Keratinocyte (primary cell): Measurements from ENCODE around the gene STAG1. TPM values are rescaled to one million over a fixed set of nuclear protein-coding genes. Genes with fewer than 3 reads are reported as not detected.

Source experiments
- DNase-seq: peaks from one replicate; pipeline ENCODE4 v3.0.0-alpha.2; 2011; ENCODE audit warnings: low read depth, missing footprints, low spot score
- FAIRE-seq: peaks from 2 replicates; lab custom pipeline; 2011; peaks lifted over from hg19 to GRCh38; lab: Jason Lieb, UNC
- H2AFZ ChIP-seq: 2 replicates; pipeline ENCODE4 v1.6.0; 2012; ENCODE audit warnings: low read length, control low read depth, inconsistent platforms; ENCODE audit not compliant: control insufficient read depth
- H3K27ac ChIP-seq: 2 replicates; pipeline ENCODE4 v1.5.1; 2011; ENCODE audit warnings: low read length; ENCODE audit not compliant: control insufficient read depth, insufficient read depth
- H3K27me3 ChIP-seq: 3 replicates; pipeline ENCODE4 v1.6.0; 2011; ENCODE audit warnings: low read length; ENCODE audit not compliant: control insufficient read depth, insufficient read depth; ENCODE audit errors: extremely low read depth
- H3K36me3 ChIP-seq, 2 experiments: 2 replicates in 1 of 2; 3 replicates in 1 of 2; pipeline ENCODE4 v1.5.1; 2011; ENCODE audit warnings: low read length in 2 of 2, mild to moderate bottlenecking in 1 of 2; ENCODE audit not compliant: control insufficient read depth in 2 of 2, insufficient read depth in 2 of 2; ENCODE audit errors: extremely low read depth in 1 of 2
- H3K4me1 ChIP-seq: 3 replicates; pipeline ENCODE4 v1.5.1; 2011; ENCODE audit warnings: low read length; ENCODE audit not compliant: control insufficient read depth, insufficient read depth; ENCODE audit errors: extremely low read depth
- H3K4me2 ChIP-seq: 3 replicates; pipeline ENCODE4 v1.6.0; 2011; ENCODE audit warnings: low read depth, low read length; ENCODE audit not compliant: control insufficient read depth, insufficient read depth; ENCODE audit errors: extremely low read depth
- H3K4me3 ChIP-seq, 3 experiments: fragments of 200-600 bp in 1 of 3; sonication (generic) in 1 of 3; 2 replicates in 2 of 3; 3 replicates in 1 of 3; pipeline ENCODE4 v1.5.1; 2011 to 2016; ENCODE audit warnings: low read length in 3 of 3, mild to moderate bottlenecking in 3 of 3, control low read depth in 2 of 3, inconsistent platforms in 1 of 3, low read depth in 1 of 3, mixed read lengths in 1 of 3, mixed run types in 1 of 3, moderate library complexity in 1 of 3; ENCODE audit not compliant: control insufficient read depth in 2 of 3, insufficient read depth in 2 of 3; ENCODE audit errors: extremely low read depth in 1 of 3
- H3K79me2 ChIP-seq: 2 replicates; pipeline ENCODE4 v1.6.0; 2012; ENCODE audit warnings: low read length; ENCODE audit not compliant: control insufficient read depth, insufficient read depth
- H3K9ac ChIP-seq: 3 replicates; pipeline ENCODE4 v1.6.0; 2011; ENCODE audit warnings: low read length; ENCODE audit not compliant: control insufficient read depth, insufficient read depth; ENCODE audit errors: extremely low read depth
- H3K9me1 ChIP-seq: 3 replicates; pipeline ENCODE4 v1.6.0; 2011; ENCODE audit warnings: low read length; ENCODE audit not compliant: control insufficient read depth, insufficient read depth; ENCODE audit errors: extremely low read depth
- H3K9me3 ChIP-seq: 2 replicates; pipeline ENCODE4 v1.5.1; 2012; ENCODE audit warnings: low read depth, low read length; ENCODE audit not compliant: control insufficient read depth
- H4K20me1 ChIP-seq: 3 replicates; pipeline ENCODE4 v1.6.0; 2011; ENCODE audit warnings: low read length; ENCODE audit not compliant: control insufficient read depth, insufficient read depth; ENCODE audit errors: extremely low read depth
- EZH2 ChIP-seq: IDR thresholded peaks from one replicate; pipeline ENCODE4 v1.6.1; 2012; ENCODE audit warnings: inconsistent platforms, mild to moderate bottlenecking, low read length, moderate library complexity
- dilution Hi-C: fragments of 300-500 bp; cut with MboI; formaldehyde crosslinking; loops from one replicate; pipeline ENCODE4 v1.7.0; 2020; ENCODE audit warnings: low sequenced_read_pairs; ENCODE audit not compliant: extremely low pct_ligation_motif_present
- polyA plus RNA-seq, 5 experiments: library from polyadenylated mRNA; depleted of rRNA in 3 of 5; stranded (reverse) in 3 of 5; stranded (forward) in 1 of 5; unstranded in 1 of 5; fragments of >200 nt; gene quantifications; 1 replicate in 1 of 5; 2 replicates in 3 of 5; 3 replicates in 1 of 5; pipeline versions ENCODE4 v1.2.1 to v1.2.3, GENCODE V29; 2011 to 2012; ENCODE audit warnings: missing spikeins in 2 of 5, low read depth in 1 of 5, low replicate concordance in 1 of 5
- TF ChIP-seq, protein P1 (sequence below), 3 experiments: IDR thresholded peaks in 1 of 3; conservative IDR thresholded peaks in 1 of 3; optimal IDR thresholded peaks in 1 of 3; 2 replicates in 2 of 3; 3 replicates in 1 of 3; pipeline versions ENCODE3 to v1.5.1; 2011; ENCODE audit warnings: low read length in 3 of 3, mild to moderate bottlenecking in 3 of 3, moderate library complexity in 2 of 3, control low read depth in 1 of 3, inconsistent platforms in 1 of 3; ENCODE audit not compliant: insufficient read depth in 2 of 3; ENCODE audit errors: extremely low read depth in 1 of 3

The STAG1 gene
- polyA plus RNA-seq, 1 donor (not counting 4 experiments of a cell fraction or from before 2014, with no cell fraction given) = 11.8 TPM

DNA sequence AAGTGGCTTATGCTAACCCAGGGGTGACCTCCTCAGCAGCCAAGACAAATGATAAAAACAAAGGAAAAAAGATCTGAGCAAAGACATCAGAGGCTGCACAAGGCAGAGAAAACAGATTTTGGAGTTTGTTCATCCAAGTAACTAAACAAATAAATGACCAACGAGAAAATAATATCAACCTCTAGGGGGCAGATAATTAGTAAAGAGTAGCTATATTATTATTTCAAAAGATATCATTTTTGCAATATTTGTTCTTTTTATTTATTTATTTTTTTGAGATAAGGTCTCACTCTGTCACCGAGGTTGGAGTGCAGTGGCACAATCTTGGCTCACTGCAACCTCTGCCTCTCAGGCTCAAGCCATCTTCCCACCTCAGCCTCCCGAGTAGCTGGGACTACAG lies 400.3 kb downstream of the STAG1 start:
- Histone ChIP-seq H3K36me3 (no peaks in the 10 kb centered on the region), H3K27me3 (no peaks in the 10 kb centered on the region), H3K4me2 (no peak overlapping the region), H3K9me3 (no peaks in the 10 kb centered on the region), H4K20me1 (no peaks in the 10 kb centered on the region), H3K4me3 (no peak overlapping the region), H2AFZ (no peak overlapping the region), H3K27ac (no peak overlapping the region), H3K4me1 (peaks cover 8% of the 10 kb centered on the region), H3K79me2 (no peaks in the 10 kb centered on the region), H3K9ac (no peak overlapping the region), H3K9me1 (no peaks in the 10 kb centered on the region)
- TF ChIP-seq, protein P1, sequence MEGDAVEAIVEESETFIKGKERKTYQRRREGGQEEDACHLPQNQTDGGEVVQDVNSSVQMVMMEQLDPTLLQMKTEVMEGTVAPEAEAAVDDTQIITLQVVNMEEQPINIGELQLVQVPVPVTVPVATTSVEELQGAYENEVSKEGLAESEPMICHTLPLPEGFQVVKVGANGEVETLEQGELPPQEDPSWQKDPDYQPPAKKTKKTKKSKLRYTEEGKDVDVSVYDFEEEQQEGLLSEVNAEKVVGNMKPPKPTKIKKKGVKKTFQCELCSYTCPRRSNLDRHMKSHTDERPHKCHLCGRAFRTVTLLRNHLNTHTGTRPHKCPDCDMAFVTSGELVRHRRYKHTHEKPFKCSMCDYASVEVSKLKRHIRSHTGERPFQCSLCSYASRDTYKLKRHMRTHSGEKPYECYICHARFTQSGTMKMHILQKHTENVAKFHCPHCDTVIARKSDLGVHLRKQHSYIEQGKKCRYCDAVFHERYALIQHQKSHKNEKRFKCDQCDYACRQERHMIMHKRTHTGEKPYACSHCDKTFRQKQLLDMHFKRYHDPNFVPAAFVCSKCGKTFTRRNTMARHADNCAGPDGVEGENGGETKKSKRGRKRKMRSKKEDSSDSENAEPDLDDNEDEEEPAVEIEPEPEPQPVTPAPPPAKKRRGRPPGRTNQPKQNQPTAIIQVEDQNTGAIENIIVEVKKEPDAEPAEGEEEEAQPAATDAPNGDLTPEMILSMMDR (optimal IDR thresholded peaks at IDR 0.05 in 1 of 3, IDR thresholded peaks at IDR 0.05 in 1 of 3, conservative IDR thresholded peaks at IDR 0.05 in 1 of 3; ENCODE audit: extremely low read depth in 1 of 3, insufficient read depth in 2 of 3, low read length in 3 of 3) = no peak
- no peak for TF ChIP-seq EZH2
- FAIRE-seq (no peak), DNase-seq (no peak)
- dilution Hi-C loops = no loop called here

DNA sequence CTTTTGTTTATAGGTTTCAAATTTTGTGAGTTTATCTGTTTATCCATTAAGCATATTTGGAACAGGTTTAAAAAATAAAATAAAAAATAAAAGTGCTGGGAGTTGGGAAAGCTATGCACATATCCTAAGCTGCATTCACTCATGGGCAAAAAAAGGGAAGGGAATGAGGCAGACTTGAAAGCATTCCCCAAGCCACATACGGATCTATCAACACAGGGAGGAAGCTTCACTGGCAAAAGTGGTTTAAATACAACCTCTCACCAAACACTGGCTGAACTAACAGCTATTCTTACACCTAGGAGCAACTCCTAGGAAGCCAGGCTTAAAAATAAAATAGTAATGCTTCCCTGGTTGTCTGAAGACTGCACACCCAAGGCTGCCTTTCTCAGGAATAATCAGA lies 400.8 kb downstream of the STAG1 start:
- no peak overlapping the region for H2AFZ ChIP-seq
- dilution Hi-C loops = no loop called here
- H3K27ac ChIP-seq = no peak overlapping the region
- H3K4me2 ChIP-seq = no peak overlapping the region
- peaks cover 8% of the 10 kb centered on the region for H3K4me1 ChIP-seq
- H3K9ac ChIP-seq = no peak overlapping the region
- FAIRE-seq (peak; percentile 43), DNase-seq (no peak)
- no peaks in the 10 kb centered on the region for H3K9me1 ChIP-seq
- H3K79me2 ChIP-seq = no peaks in the 10 kb centered on the region
- no peaks in the 10 kb centered on the region for H3K27me3 ChIP-seq
- no peaks in the 10 kb centered on the region for H3K9me3 ChIP-seq
- no peaks in the 10 kb centered on the region for H4K20me1 ChIP-seq
- H3K36me3 ChIP-seq = no peaks in the 10 kb centered on the region
- no peak overlapping the region for H3K4me3 ChIP-seq
- TF ChIP-seq EZH2 = no peak
- TF ChIP-seq, protein P1 (optimal IDR thresholded peaks at IDR 0.05 in 1 of 3, IDR thresholded peaks at IDR 0.05 in 1 of 3, conservative IDR thresholded peaks at IDR 0.05 in 1 of 3; ENCODE audit: extremely low read depth in 1 of 3, insufficient read depth in 2 of 3, low read length in 3 of 3) = no peak
